HPDE6-E6E7 (cell line): ENCODE results near the gene USH1C.

ENCODE experiments used
- DNase-seq: peaks from one replicate; pipeline ENCODE4 v3.0.0; 2011; ENCODE audit warnings: missing footprints; ENCODE audit errors: extremely low spot score

USH1C gene

GRCh38 chr11:17570034-17570433 lies 25.8 kb upstream of the USH1C start:
- no peak for DNase-seq

- no peak for DNase-seq
These were observed 24.7 kb upstream of the USH1C start for GRCh38 chr11:17568944-17569343.

- DNase-seq = no peak
These were observed 20.4 kb upstream of the USH1C start for GRCh38 chr11:17564687-17565042.

- DNase-seq = no peak
These were observed 19.9 kb upstream of the USH1C start for GRCh38 chr11:17563961-17564686.

- DNase-seq = no peak
These were observed 19.0 kb upstream of the USH1C start for GRCh38 chr11:17563231-17563646.

- DNase-seq = no peak
These were observed 17.3 kb upstream of the USH1C start for GRCh38 chr11:17561526-17561925.

GRCh38 chr11:17561111-17561415 lies 16.8 kb upstream of the USH1C start:
- DNase-seq = no peak

- DNase-seq = no peak
These were observed 16.3 kb upstream of the USH1C start for GRCh38 chr11:17560281-17561110.

GRCh38 chr11:17559341-17560087 lies 15.3 kb upstream of the USH1C start:
- no peak for DNase-seq

GRCh38 chr11:17558916-17559315 lies 14.7 kb upstream of the USH1C start:
- no peak for DNase-seq

GRCh38 chr11:17558025-17558780 lies 14.0 kb upstream of the USH1C start:
- DNase-seq = no peak

- no peak for DNase-seq
These were observed 12.8 kb upstream of the USH1C start for GRCh38 chr11:17556999-17557398.

GRCh38 chr11:17554487-17554886 lies 10.3 kb upstream of the USH1C start:
- DNase-seq = no peak

GRCh38 chr11:17553249-17553546 lies 9.0 kb upstream of the USH1C start:
- DNase-seq = no peak

- DNase-seq = no peak
These were observed 8.4 kb upstream of the USH1C start for GRCh38 chr11:17552392-17553248.

GRCh38 chr11:17552041-17552355 lies 7.8 kb upstream of the USH1C start:
- no peak for DNase-seq

- DNase-seq = no peak
These were observed 7.3 kb upstream of the USH1C start for GRCh38 chr11:17551347-17552040.

- DNase-seq = no peak
These were observed 6.5 kb upstream of the USH1C start for GRCh38 chr11:17550450-17551346.

- DNase-seq = no peak
These were observed 4.2 kb upstream of the USH1C start for GRCh38 chr11:17548444-17548843.

- no peak for DNase-seq
These were observed 3.7 kb upstream of the USH1C start for GRCh38 chr11:17547932-17548331.
